CD4-positive, alpha-beta T cell treated with Interleukin-15 for 4 hours (primary cell): ENCODE results near the gene HES4.

Experiments
- DNase-seq: peaks from one replicate; pipeline ENCODE4 v3.0.0-alpha.2; 2020; ENCODE audit warnings: low spot score

HES4 gene

DNA sequence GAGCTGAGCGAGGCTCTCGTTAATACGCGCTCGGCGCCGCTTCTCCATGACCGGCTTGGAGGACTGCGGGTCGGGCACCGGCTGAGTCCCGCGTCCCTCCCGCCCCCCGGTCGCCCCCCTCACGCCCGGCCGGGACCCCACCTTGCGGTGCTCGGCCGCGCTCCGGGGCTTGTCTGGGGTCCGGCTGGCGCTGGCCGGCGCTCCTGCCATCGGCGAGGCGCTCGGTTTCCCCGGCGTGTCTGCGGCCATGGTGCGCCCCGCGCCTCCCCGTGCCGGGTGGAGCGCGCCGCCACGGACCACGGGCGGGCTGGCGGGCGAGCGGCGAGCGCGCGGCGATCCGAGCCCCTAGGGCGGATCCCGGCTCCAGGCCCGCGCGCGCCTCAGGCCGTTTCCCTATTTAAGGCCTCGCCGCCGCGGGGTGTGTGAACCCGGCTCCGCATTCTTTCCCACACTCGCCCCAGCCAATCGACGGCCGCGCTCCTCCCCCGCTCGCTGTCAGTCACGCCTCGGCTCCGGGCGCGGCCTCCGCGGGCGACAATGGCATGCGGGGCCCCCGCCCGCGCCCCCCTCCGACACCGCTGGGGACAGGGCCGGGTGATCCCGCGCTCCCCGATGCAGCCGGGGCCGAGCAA lies at the start of gene HES4:
Gene HES4 (minus strand): TSS at position 373 of the 632 bp plus-strand sequence. CDS start 124 bp downstream, at position 249.
- peak; percentile 40 for DNase-seq

- no peak for DNase-seq
Observed at GRCh38 chr1:1048765-1049164, 48.9 kb upstream of the HES4 start.

- no peak for DNase-seq
Observed at GRCh38 chr1:1047963-1048362, 48.1 kb upstream of the HES4 start.

- no peak for DNase-seq
Observed at GRCh38 chr1:1047407-1047806, 47.5 kb upstream of the HES4 start.

DNA sequence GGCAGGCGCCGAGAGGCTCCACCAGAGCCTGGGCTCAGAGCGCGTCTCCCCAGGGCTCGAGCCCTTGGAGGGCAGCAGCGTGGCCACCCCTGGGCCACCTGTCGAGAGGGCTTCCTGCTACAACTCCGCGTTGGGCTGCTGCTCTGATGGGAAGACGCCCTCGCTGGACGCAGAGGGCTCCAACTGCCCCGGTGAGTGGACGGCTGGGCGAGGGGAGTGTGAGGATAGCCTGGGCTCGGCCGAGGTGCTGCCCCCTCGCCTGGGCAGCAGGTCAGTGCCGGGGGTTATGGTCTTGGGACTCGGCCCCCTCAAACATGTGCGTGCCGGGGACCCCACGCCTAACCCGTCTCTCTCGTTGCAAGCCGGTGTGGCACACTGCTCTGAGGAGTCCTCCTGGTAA lies 46.9 kb upstream of the HES4 start:
- no peak for DNase-seq

- no peak for DNase-seq
Observed at GRCh38 chr1:1046243-1046642, 46.3 kb upstream of the HES4 start.

DNA sequence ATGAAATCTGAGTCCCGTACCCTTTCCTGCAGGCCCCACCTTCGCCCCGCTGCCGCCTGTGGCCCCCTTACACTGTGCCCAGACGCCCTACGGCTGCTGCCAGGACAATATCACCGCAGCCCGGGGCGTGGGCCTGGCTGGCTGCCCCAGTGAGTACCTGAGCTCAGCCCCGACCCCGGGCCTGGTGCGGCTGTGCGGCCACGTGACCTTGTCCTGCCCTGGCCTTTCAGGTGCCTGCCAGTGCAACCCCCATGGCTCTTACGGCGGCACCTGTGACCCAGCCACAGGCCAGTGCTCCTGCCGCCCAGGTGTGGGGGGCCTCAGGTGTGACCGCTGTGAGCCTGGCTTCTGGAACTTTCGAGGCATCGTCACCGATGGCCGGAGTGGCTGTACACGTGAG lies 45.2 kb upstream of the HES4 start:
- DNase-seq, result no peak

DNA sequence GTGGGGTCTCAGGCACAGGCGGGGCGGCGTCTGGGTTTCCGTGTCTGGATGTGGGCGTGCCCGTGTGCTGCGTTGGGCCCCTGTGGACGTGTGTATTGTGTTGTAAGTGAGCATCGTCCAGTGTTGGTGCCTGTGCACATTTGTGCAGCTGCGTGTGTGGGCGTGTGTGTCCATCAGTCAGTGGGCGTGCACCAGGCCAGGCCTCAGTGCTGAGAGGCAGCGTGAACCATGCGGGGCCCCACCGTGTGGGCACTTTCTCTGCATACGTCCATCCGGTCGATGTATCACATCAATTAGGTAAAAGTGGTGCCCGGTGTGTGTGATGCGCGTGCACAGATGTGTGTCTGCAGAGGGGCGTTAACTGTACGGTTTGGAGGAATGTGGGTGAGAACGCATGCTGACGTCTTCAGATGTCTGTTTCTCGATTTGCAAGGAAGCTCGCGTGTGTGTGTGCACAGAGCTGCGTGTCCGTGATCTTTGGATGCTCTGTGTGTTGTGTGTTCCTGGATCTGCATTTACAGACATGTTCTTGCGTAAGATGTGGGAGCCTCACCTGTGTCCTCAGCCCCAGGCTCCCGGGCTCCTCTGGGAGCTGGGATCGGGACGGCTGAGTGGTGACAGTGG lies 44.7 kb upstream of the HES4 start:
- no peak for DNase-seq

- no peak for DNase-seq
Observed at GRCh38 chr1:1043921-1044320, 44.0 kb upstream of the HES4 start.

- no peak for DNase-seq
Observed at GRCh38 chr1:1043411-1043810, 43.5 kb upstream of the HES4 start.

- DNase-seq, result no peak
Observed at GRCh38 chr1:1042835-1043234, 42.9 kb upstream of the HES4 start.

- DNase-seq, result no peak
Observed at GRCh38 chr1:1041873-1042272, 42.0 kb upstream of the HES4 start.

GRCh38 chr1:1041092-1041523 lies 41.2 kb upstream of the HES4 start:
- DNase-seq, result no peak

DNA sequence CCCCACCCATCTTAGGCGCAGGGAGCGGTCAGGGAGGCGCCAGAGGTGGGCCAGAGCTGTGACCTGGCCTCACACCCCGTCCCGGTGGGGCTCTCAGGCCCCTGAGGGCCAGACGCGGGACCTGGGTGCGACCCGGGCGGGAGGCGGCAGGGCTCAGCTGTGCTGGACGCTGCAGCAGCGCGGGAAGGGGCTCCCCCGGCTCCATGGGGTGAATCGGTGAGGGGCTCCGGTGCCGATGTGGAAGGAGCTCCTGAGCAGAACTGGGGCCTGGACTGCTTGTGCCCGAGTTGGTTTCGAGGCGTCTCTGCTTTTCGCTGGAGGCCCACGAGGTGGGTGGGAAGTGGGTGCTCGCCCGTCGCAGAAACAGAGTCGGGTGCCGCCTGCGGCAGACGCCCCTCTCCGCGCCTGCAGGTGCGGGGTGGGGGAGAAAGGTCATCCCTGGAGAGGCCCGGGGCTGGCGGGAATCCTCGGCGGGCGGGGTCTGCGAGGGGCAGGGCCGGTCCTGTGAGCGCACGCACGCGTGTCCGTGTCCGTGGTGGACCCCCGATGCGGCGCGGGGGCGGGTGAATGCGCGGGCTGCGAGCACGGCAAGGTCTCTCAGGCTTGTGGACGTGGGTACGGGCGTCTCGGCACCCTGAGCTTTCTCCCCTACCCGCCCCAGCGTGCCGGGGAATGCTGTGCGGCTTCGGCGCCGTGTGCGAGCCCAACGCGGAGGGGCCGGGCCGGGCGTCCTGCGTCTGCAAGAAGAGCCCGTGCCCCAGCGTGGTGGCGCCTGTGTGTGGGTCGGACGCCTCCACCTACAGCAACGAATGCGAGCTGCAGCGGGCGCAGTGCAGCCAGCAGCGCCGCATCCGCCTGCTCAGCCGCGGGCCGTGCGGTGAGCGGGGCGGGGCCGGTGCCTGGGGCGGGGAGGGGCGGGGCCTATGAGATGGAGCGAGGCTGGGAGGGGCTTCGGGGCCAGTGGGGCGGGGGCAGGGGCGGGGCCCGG lies 40.4 kb upstream of the HES4 start:
- peak; percentile 70 for DNase-seq

DNA sequence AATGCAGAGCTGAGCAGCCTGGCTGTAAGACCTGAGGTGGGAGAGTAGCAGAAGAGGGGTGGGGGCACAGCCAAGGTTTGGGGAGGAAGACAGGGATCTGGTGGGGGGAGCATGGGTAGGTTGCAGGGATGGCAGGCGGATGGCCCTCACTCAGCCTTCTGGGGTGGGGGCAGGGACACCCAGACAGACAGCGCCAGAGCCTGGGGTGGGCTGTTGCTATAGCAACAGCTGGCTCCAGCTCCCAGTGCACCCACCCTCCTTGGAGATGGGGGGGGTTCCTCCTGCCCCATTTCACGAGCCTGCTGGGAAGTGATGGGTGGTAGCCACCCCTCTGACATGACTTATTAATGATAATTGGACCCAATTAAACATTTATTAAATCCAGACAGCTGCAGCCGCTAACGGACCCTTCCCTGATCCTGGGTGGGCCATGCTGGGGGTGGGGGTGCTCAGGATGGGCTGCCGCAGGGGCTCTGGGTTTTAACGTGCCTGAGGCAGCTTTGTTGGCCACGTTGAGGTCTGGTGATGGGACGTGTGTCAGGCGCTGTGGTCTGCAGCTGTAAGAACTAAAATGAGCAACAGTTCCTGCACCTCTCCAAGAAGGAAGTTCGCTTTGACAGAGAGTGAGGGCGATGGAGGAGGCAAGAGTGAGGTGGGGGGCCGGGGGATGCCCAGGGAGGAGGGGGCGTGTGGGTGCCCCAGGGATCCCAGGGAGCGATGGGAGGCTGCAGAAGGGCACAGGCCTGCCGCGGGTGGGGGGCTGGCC lies 39.4 kb upstream of the HES4 start:
- no peak for DNase-seq

DNA sequence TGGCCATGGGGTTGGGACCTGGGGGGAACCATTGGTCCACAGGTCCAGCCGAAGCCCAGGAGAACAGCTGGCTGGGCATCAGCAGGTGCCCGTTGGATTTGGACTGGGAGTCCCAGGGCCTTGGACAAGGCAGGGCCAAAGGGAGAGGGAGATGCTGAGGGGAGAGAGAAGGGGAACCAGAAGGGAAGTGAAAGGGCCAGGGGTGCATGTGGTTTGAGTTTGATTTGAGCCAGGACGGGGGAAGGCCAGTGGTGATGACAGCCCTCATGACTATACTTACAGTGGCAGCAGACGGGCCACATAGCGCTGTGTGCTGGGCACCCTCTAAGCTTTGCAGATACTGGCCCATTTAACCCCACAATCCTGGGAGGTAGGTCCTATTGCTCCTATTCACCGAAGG lies 38.8 kb upstream of the HES4 start:
- no peak for DNase-seq

DNA sequence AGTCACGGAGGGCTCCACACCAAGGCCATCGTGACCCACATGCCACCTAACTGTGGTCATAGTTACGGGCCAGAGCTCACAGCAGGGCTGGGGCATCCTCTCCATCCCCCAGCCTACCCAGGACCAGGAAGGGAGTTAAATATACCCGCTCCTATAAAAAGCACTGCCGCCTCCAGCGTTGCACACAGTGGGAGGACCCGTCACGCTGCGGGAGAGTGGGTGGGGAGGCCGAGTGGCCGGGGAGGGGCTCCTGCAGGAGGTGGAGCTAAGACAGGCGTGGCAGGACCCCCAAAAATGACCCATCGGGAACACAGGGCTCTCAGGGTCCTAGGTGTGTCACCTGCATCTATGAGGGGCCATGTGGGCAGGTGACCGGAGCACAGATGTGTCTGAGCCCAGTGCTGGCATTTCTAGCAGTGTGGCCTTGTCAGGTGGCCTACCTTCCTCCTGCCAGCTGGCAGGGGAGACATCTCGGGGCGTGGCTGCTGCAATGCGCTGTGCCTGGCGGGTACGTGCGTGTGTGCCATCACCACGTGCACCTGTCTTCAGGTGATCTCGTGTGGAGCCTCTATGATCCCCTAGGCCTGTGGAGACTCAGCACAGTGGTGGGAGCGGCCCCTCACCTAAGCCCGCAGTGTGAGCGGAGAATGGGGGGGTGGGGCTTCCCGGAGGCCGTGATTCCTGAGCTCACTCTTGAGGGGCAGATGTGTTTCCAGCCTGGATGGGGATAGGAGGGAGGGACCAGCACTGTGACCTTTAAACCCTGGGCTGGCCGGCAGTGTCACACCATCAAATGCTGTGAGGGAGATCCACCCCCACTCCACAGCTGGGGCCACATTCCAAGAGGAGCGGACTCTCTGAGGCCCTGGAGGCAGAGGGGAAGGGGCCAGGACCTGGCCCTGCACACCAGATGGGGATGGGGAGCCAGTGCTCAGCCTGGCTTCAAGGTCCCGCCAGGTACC lies 37.8 kb upstream of the HES4 start:
- DNase-seq, result no peak

DNA sequence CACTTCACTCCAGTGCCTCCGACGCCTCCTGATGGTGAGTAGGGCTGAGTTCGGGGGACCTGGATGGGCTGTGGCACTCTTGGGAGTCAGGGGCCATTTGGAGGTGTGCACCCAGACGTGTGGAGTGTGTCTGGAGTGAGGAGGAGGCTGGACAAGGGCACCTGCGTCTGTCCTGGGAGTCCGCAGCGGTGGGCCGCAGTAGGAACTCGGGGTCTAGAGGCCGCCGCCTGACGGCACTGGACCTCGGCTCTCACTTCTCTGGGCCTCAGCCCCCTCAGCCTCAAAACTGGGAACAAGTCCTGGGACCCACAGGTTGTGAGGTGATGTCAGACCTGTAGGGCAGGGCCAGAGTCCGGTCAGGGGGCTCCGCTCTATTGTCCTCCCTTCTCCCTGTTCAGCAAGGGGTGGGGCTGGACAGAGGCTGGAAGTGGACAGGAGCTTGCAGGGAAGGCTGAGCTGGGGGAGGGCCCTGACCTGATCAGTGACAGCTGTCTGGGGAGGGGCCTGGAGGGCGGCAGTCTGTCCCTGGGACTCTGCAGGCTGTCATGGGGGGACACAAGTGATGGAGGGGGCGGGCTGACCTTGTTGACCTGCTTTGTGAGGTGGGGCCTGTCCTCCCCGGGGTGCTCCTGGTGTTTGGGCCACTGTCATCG lies 35.5 kb upstream of the HES4 start:
- DNase-seq, result no peak

DNA sequence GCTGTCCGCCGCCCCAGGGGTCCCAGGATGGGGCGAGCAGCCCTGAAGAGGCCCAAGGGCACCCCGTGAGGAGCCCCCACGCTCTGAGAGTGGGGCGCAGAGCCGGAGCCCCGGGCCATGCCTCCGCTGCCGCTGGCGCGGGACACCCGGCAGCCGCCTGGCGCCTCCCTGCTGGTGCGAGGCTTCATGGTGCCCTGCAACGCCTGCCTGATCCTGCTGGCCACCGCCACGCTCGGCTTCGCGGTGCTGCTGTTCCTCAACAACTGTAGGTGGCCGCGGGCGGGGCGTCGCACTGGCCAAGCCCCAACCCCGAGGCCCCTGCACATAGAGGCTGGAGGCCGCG lies 34.5 kb upstream of the HES4 start:
- DNase-seq, result no peak

DNA sequence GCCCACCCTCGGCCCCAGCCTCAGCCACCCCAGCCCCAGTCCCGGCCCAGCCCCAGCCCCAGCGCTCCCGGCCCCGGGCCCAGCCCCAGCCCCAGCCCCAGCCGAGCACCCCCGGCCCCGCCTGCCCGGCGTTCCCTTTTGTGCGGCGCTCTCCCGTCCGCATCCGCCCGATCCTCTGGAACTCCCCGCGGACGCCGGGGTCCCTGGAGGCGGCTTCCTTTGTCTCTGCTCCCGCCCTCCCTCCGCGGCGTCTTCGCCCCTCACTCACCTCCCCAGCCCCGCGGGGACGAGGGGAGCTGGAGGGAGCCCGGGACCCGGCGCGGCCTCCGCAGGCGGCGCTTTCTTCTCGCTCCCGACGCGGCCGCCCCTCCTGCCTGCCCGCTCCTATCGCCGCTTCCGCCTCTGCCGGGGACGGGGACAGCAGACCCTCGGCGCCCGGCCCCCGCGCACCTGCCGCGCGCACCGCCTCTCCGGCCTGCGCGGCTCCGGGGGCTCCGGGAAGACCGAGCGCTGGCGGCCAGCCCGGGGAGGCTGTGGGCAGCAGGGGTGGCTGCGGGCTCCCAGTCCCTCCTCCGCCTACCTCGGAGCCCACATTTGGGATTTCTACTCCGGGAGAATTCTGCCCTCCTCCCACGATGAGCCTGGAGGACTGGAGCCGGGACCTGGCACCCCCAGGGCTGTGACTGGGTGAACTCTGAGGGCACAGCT lies 34.0 kb upstream of the HES4 start:
- no peak for DNase-seq
